ENCODE measurements around the gene FAM228A. TPM values are rescaled to one million over a fixed set of nuclear protein-coding genes. Genes with fewer than 3 reads are reported as not detected.

FAM228A gene
- total and polyA plus RNA-seq, 4 donors: 0.46 to 3.9 (median 1.3) TPM

DNA sequence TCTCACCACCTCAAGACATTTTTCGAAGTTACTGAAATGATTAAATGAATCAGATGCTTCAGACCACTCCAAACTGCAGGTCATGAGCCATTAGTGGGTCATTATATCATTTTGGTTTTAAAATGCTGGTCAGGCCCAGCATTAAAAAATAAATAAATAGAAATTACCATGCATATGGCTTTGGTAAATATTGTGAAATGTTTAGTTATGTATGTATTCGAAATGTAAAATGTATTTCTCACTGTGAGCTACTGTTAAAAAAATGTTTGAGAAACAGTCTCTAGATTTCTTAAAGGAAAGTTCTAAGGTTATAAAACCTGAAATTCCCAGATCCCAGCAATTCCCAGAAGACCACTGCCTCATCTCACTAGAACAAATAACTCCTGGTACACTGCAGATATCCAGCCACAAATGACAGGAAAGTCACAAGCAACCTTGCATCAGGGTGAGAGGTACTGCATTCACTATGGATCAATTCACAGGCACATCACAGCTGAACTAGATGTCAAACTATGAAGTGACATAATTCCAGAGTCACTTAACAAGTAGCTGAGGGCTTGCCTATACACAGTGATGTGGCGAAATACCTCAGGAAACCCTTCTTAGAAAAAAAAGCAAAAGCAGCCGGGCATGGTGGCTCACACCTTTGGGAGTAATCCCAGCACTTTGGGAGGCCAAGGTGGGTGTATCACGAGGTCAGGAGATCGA is 46.6 kb downstream of the FAM228A start:
- ATAC-seq (ENCODE audit: insufficient read depth, low FRiP score): no peak
- Histone ChIP-seq H3K27ac (ENCODE audit: low read depth in 1 of 2, low read length in 1 of 2) (no peak overlapping the region), H3K9ac (ENCODE audit: insufficient read depth in 1 of 2, low read length in 2 of 2) (no peak overlapping the region), H3K4me3 (no peak overlapping the region), H3K27me3 (ENCODE audit: control insufficient read depth in 3 of 3, insufficient read depth in 3 of 3, low read length in 2 of 3) (no peaks in the 10 kb centered on the region), H3K36me3 (ENCODE audit: control insufficient read depth in 4 of 4, insufficient read depth in 4 of 4, low read length in 4 of 4) (peaks cover 0 to 39% (median 3%) of the 10 kb centered on the region in 4 donors), H3K9me3 (ENCODE audit: control insufficient read depth in 4 of 4, insufficient read depth in 3 of 4, low read length in 3 of 4) (no peaks in the 10 kb centered on the region), H3K4me1 (ENCODE audit: control insufficient read depth in 5 of 5, insufficient read depth in 5 of 5, low read length in 5 of 5) (no peaks in the 10 kb centered on the region)
- 93 to 94% methylated on average over 6 of the region's 6 CpGs for WGBS, 2 donors
- TF ChIP-seq, protein P1, sequence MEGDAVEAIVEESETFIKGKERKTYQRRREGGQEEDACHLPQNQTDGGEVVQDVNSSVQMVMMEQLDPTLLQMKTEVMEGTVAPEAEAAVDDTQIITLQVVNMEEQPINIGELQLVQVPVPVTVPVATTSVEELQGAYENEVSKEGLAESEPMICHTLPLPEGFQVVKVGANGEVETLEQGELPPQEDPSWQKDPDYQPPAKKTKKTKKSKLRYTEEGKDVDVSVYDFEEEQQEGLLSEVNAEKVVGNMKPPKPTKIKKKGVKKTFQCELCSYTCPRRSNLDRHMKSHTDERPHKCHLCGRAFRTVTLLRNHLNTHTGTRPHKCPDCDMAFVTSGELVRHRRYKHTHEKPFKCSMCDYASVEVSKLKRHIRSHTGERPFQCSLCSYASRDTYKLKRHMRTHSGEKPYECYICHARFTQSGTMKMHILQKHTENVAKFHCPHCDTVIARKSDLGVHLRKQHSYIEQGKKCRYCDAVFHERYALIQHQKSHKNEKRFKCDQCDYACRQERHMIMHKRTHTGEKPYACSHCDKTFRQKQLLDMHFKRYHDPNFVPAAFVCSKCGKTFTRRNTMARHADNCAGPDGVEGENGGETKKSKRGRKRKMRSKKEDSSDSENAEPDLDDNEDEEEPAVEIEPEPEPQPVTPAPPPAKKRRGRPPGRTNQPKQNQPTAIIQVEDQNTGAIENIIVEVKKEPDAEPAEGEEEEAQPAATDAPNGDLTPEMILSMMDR (IDR thresholded peaks at IDR 0.05; ENCODE audit: control extremely low read depth, extremely low read depth): no peak
- DNase-seq: no peak

GRCh38 chr2:24222946-24223345 is 48.1 kb downstream of the FAM228A start:
- no peaks in the 10 kb centered on the region for H3K27me3 ChIP-seq (ENCODE audit: control insufficient read depth in 3 of 3, insufficient read depth in 3 of 3, low read length in 2 of 3)
- no peaks in the 10 kb centered on the region for H3K4me1 ChIP-seq (ENCODE audit: control insufficient read depth in 5 of 5, insufficient read depth in 5 of 5, low read length in 5 of 5)
- WGBS, 2 donors: 80 to 81% methylated on average over 6 of the region's 6 CpGs
- ATAC-seq (ENCODE audit: insufficient read depth, low FRiP score) (no peak), DNase-seq (no peak)
- TF ChIP-seq, protein P1 (IDR thresholded peaks at IDR 0.05; ENCODE audit: control extremely low read depth, extremely low read depth): no peak
- H3K4me3 ChIP-seq: no peak overlapping the region
- no peak overlapping the region for H3K27ac ChIP-seq (ENCODE audit: low read depth in 1 of 2, low read length in 1 of 2)
- H3K36me3 ChIP-seq (ENCODE audit: control insufficient read depth in 4 of 4, insufficient read depth in 4 of 4, low read length in 4 of 4): peaks cover 0 to 34% (median 1%) of the 10 kb centered on the region in 4 donors
- no peaks in the 10 kb centered on the region for H3K9me3 ChIP-seq (ENCODE audit: control insufficient read depth in 4 of 4, insufficient read depth in 3 of 4, low read length in 3 of 4)
- H3K9ac ChIP-seq (ENCODE audit: insufficient read depth in 1 of 2, low read length in 2 of 2): no peak overlapping the region

- no peak for ATAC-seq (ENCODE audit: insufficient read depth, low FRiP score)
Observed at GRCh38 chr2:24225499-24226242, 50.8 kb downstream of the FAM228A start.

More at GRCh38 chr2:24225499-24226242, 50.8 kb downstream of the FAM228A start:
- H3K9ac ChIP-seq (ENCODE audit: insufficient read depth in 1 of 2, low read length in 2 of 2): no peak overlapping the region
- no peak overlapping the region for H3K4me3 ChIP-seq
- H3K27ac ChIP-seq (ENCODE audit: low read depth in 1 of 2, low read length in 1 of 2): no peak overlapping the region
- H3K9me3 ChIP-seq (ENCODE audit: control insufficient read depth in 4 of 4, insufficient read depth in 3 of 4, low read length in 3 of 4): no peaks in the 10 kb centered on the region
- DNase-seq: no peak
- TF ChIP-seq, protein P1 (IDR thresholded peaks at IDR 0.05; ENCODE audit: control extremely low read depth, extremely low read depth): no peak
- H3K27me3 ChIP-seq (ENCODE audit: control insufficient read depth in 3 of 3, insufficient read depth in 3 of 3, low read length in 2 of 3): no peaks in the 10 kb centered on the region
- H3K4me1 ChIP-seq (ENCODE audit: control insufficient read depth in 5 of 5, insufficient read depth in 5 of 5, low read length in 5 of 5): no peaks in the 10 kb centered on the region
- 95% methylated on average over 9 of the region's 9 CpGs for WGBS, 2 donors
- H3K36me3 ChIP-seq (ENCODE audit: control insufficient read depth in 4 of 4, insufficient read depth in 4 of 4, low read length in 4 of 4): peaks cover 0 to 13% (median under 1%) of the 10 kb centered on the region in 4 donors
